HG02884 (cell line): Measurements from ENCODE around the gene CSAD.
"Not testable (repeated sequence)": the region's sequence is repeated elsewhere in the genome, so short reads cannot be mapped to it uniquely, and the experiment has no call there.

ENCODE experiments used
- ATAC-seq: cut with Tn5 transposase; IDR thresholded peaks from one replicate; pipeline ENCODE4 v1.9.1; 2021; ENCODE audit warnings: mild to moderate bottlenecking, moderate library complexity; ENCODE audit not compliant: unreplicated experiment

Gene CSAD

DNA sequence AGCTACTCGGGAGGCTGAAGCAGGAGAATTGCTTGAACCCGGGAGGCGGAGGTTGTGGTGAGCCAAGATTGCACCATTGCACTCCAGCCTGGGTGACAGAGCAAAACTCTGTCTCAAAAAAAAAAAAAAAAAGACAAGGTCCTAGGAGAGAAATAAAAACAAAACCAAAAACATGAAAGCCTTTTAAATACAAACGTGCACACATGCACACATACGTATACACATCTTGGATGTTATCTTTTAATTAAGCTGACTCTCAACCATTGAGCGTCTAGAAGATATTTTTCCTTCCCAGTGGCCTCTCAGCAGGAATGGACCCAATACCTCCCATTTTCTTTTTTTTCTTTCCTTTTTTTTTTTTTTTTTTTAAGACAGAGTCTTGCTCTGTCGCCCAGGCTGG, 68.3 kb downstream of the CSAD start:
- ATAC-seq = not testable (repeated sequence)
